ENCODE data around the gene ANKMY2. TPM values are rescaled to one million over a fixed set of nuclear protein-coding genes. Genes with fewer than 3 reads are reported as not detected.
A peak's percentile ranks its signal among the peaks of the same experiment; 100 is the strongest.

Gene ANKMY2
- total RNA-seq = 33.1 and 50.4 TPM in 2 replicates
- 23.9 and 34.3 TPM in 2 replicates for polyA plus RNA-seq
- 17.2 and 21.1 TPM in 2 replicates for polyA plus RNA-seq (2012)
- 5.8 and 6.6 TPM in 2 replicates for polyA minus RNA-seq (ENCODE audit: low replicate concordance)

GRCh38 chr7:16645593-16646471, at the start of gene ANKMY2, which contains the start of gene BZW2:
Gene ANKMY2 (minus strand): TSS chr7:16645754. CDS start chr7:16645573, 181 bp downstream.
Gene BZW2 (plus strand): TSS chr7:16646181. CDS start chr7:16665444, 19,263 bp downstream.
- H3K4me3 ChIP-seq (replicated peaks in 1 of 4; ENCODE audit: control extremely low read depth in 1 of 4, insufficient read depth in 1 of 4, low read depth in 3 of 4, low read length in 4 of 4) = peak within 1 kb of the TSS; percentile 75 to 96 (median 82)
- TF ChIP-seq EZH2 (IDR thresholded peaks at IDR 0.05; ENCODE audit: low read length, missing control alignments) = no peak
- TF ChIP-seq, protein P1, sequence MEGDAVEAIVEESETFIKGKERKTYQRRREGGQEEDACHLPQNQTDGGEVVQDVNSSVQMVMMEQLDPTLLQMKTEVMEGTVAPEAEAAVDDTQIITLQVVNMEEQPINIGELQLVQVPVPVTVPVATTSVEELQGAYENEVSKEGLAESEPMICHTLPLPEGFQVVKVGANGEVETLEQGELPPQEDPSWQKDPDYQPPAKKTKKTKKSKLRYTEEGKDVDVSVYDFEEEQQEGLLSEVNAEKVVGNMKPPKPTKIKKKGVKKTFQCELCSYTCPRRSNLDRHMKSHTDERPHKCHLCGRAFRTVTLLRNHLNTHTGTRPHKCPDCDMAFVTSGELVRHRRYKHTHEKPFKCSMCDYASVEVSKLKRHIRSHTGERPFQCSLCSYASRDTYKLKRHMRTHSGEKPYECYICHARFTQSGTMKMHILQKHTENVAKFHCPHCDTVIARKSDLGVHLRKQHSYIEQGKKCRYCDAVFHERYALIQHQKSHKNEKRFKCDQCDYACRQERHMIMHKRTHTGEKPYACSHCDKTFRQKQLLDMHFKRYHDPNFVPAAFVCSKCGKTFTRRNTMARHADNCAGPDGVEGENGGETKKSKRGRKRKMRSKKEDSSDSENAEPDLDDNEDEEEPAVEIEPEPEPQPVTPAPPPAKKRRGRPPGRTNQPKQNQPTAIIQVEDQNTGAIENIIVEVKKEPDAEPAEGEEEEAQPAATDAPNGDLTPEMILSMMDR (conservative IDR thresholded peaks at IDR 0.05 in 1 of 2, IDR thresholded peaks at IDR 0.05 in 1 of 2; ENCODE audit: low read depth in 1 of 2, low read length in 2 of 2) = no peak
- H3K4me1 ChIP-seq (ENCODE audit: control insufficient read depth, extremely low read depth, insufficient read depth, low read length) = no peaks in the 10 kb centered on the region
- peak; percentile 96 to 97 for DNase-seq (ENCODE audit: low read depth in 2 of 2)
- peak within 1 kb of the TSS; percentile 94 for H2AFZ ChIP-seq (ENCODE audit: low read length)
- H3K27ac ChIP-seq (ENCODE audit: insufficient read depth, low read length) = peak within 1 kb of the TSS; percentile 95
- no peaks in the 10 kb centered on the region for H3K9me3 ChIP-seq (ENCODE audit: control insufficient read depth, insufficient read depth, low read depth, low read length)
- H3K36me3 ChIP-seq (ENCODE audit: control insufficient read depth, insufficient read depth, low read length) = no peaks in the 10 kb centered on the region
- no peaks in the 10 kb centered on the region for H3K27me3 ChIP-seq (ENCODE audit: control insufficient read depth, insufficient read depth, low read length)
- peak within 1 kb of the TSS; percentile 88 for H3K4me2 ChIP-seq (ENCODE audit: extremely low read depth, insufficient read depth, low read length)
- H3K79me2 ChIP-seq (ENCODE audit: control insufficient read depth, insufficient read depth, low read length) = peaks cover 59% of the 10 kb centered on the region
- H3K9ac ChIP-seq (ENCODE audit: insufficient read depth, low read length) = peak within 1 kb of the TSS; percentile 86
- no peaks in the 10 kb centered on the region for H4K20me1 ChIP-seq (ENCODE audit: control insufficient read depth, extremely low read depth, insufficient read depth, low read length)

- H2AFZ ChIP-seq (ENCODE audit: low read length) = no peak overlapping the region
- H3K36me3 ChIP-seq (ENCODE audit: control insufficient read depth, insufficient read depth, low read length) = peaks cover 5% of the 10 kb centered on the region
- TF ChIP-seq EZH2 (IDR thresholded peaks at IDR 0.05; ENCODE audit: low read length, missing control alignments) = no peak
- TF ChIP-seq, protein P1 (conservative IDR thresholded peaks at IDR 0.05 in 1 of 2, IDR thresholded peaks at IDR 0.05 in 1 of 2; ENCODE audit: low read depth in 1 of 2, low read length in 2 of 2) = no peak
Observed at GRCh38 chr7:16694806-16695205, 49.3 kb upstream of the ANKMY2 start.

GRCh38 chr7:16693601-16694318, 48.2 kb upstream of the ANKMY2 start:
- H3K4me1 ChIP-seq (ENCODE audit: control insufficient read depth, extremely low read depth, insufficient read depth, low read length) = no peaks in the 10 kb centered on the region
- no peaks in the 10 kb centered on the region for H4K20me1 ChIP-seq (ENCODE audit: control insufficient read depth, extremely low read depth, insufficient read depth, low read length)
- no peaks in the 10 kb centered on the region for H3K79me2 ChIP-seq (ENCODE audit: control insufficient read depth, insufficient read depth, low read length)
- TF ChIP-seq, protein P1 (conservative IDR thresholded peaks at IDR 0.05 in 1 of 2, IDR thresholded peaks at IDR 0.05 in 1 of 2; ENCODE audit: low read depth in 1 of 2, low read length in 2 of 2) = no peak
- no peak for TF ChIP-seq EZH2 (IDR thresholded peaks at IDR 0.05; ENCODE audit: low read length, missing control alignments)
- no peak overlapping the region for H2AFZ ChIP-seq (ENCODE audit: low read length)
- H3K36me3 ChIP-seq (ENCODE audit: control insufficient read depth, insufficient read depth, low read length) = peaks cover 5% of the 10 kb centered on the region
- H3K4me2 ChIP-seq (ENCODE audit: extremely low read depth, insufficient read depth, low read length) = no peak overlapping the region
- no peak overlapping the region for H3K4me3 ChIP-seq (replicated peaks in 1 of 4; ENCODE audit: control extremely low read depth in 1 of 4, insufficient read depth in 1 of 4, low read depth in 3 of 4, low read length in 4 of 4)
- DNase-seq (ENCODE audit: low read depth in 2 of 2) = peak in 1 of 2 donors; percentile 25
- no peaks in the 10 kb centered on the region for H3K27me3 ChIP-seq (ENCODE audit: control insufficient read depth, insufficient read depth, low read length)
- no peak overlapping the region for H3K27ac ChIP-seq (ENCODE audit: insufficient read depth, low read length)
- H3K9ac ChIP-seq (ENCODE audit: insufficient read depth, low read length) = no peak overlapping the region
- no peaks in the 10 kb centered on the region for H3K9me3 ChIP-seq (ENCODE audit: control insufficient read depth, insufficient read depth, low read depth, low read length)

More at GRCh38 chr7:16694806-16695205, 49.3 kb upstream of the ANKMY2 start:
- DNase-seq (ENCODE audit: low read depth in 2 of 2) = peak in 1 of 2 donors; percentile 55
- Histone ChIP-seq H3K4me3 (replicated peaks in 1 of 4; ENCODE audit: control extremely low read depth in 1 of 4, insufficient read depth in 1 of 4, low read depth in 3 of 4, low read length in 4 of 4) (no peak overlapping the region), H3K9me3 (ENCODE audit: control insufficient read depth, insufficient read depth, low read depth, low read length) (no peaks in the 10 kb centered on the region), H4K20me1 (ENCODE audit: control insufficient read depth, extremely low read depth, insufficient read depth, low read length) (no peaks in the 10 kb centered on the region), H3K27me3 (ENCODE audit: control insufficient read depth, insufficient read depth, low read length) (no peaks in the 10 kb centered on the region), H3K27ac (ENCODE audit: insufficient read depth, low read length) (no peak overlapping the region), H3K4me1 (ENCODE audit: control insufficient read depth, extremely low read depth, insufficient read depth, low read length) (no peaks in the 10 kb centered on the region), H3K4me2 (ENCODE audit: extremely low read depth, insufficient read depth, low read length) (no peak overlapping the region), H3K79me2 (ENCODE audit: control insufficient read depth, insufficient read depth, low read length) (no peaks in the 10 kb centered on the region), H3K9ac (ENCODE audit: insufficient read depth, low read length) (no peak overlapping the region)
